ENCODE data around the gene CHAC1. TPM values are rescaled to one million over a fixed set of nuclear protein-coding genes. Genes with fewer than 3 reads are reported as not detected.

CHAC1 gene
- total and polyA plus RNA-seq, 2 donors (not counting 1 experiment from before 2014, with no cell fraction given) = 7.5 to 62.6 TPM

DNA sequence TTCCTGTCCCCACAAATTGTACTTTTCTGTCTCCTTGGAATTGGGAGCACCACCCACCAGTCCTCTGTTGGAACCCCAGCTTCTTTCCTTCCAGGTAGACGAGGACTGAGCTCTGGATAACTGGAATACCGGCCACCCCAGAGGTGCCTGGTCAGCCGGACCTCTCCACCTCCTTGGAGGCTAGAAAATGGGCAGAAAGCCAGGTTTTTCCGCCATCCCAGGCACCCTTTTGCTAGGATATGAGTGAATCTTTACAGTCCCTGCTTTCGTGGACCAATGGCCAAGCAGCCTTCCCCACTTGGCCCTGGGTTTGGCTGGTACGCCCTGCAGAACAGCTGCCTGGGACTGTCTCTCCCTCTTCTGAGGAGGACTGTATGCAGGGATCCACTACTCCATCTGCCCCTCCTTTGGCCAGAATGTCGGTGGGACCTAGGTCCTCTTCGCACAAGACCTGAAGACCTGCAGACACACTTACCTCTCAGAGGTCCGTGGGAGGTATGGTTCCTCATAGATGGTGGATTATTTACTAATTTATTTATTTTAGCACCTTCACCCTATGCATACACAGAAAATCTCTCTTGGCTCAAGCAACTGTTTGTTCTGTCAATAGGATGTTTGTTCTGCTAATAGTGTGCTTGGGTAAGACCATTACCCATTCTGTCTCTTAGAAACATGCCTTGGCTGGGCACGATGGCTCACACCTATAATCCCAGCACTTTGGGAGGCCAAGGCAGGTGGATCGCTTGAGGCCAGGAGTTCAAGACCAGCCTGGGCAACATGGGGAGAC is 8.6 kb upstream of the CHAC1 start:
- DNase-seq (ENCODE audit: low read depth in 2 of 2) = no peak
- TF ChIP-seq EZH2 (IDR thresholded peaks at IDR 0.05; ENCODE audit: low read length, missing control alignments) = no peak
- TF ChIP-seq, protein P1, sequence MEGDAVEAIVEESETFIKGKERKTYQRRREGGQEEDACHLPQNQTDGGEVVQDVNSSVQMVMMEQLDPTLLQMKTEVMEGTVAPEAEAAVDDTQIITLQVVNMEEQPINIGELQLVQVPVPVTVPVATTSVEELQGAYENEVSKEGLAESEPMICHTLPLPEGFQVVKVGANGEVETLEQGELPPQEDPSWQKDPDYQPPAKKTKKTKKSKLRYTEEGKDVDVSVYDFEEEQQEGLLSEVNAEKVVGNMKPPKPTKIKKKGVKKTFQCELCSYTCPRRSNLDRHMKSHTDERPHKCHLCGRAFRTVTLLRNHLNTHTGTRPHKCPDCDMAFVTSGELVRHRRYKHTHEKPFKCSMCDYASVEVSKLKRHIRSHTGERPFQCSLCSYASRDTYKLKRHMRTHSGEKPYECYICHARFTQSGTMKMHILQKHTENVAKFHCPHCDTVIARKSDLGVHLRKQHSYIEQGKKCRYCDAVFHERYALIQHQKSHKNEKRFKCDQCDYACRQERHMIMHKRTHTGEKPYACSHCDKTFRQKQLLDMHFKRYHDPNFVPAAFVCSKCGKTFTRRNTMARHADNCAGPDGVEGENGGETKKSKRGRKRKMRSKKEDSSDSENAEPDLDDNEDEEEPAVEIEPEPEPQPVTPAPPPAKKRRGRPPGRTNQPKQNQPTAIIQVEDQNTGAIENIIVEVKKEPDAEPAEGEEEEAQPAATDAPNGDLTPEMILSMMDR (conservative IDR thresholded peaks at IDR 0.05 in 1 of 2, IDR thresholded peaks at IDR 0.05 in 1 of 2; ENCODE audit: low read depth in 1 of 2, low read length in 2 of 2) = no peak

GRCh38 chr15:40948706-40949473 is 4.4 kb upstream of the CHAC1 start:
- no peaks in the 10 kb centered on the region for H3K79me2 ChIP-seq (ENCODE audit: control insufficient read depth, insufficient read depth, low read length)
- TF ChIP-seq EZH2 (IDR thresholded peaks at IDR 0.05; ENCODE audit: low read length, missing control alignments) = no peak
- TF ChIP-seq, protein P1 (conservative IDR thresholded peaks at IDR 0.05 in 1 of 2, IDR thresholded peaks at IDR 0.05 in 1 of 2; ENCODE audit: low read depth in 1 of 2, low read length in 2 of 2) = no peak
- H3K9ac ChIP-seq (ENCODE audit: insufficient read depth, low read length) = no peak overlapping the region
- no peaks in the 10 kb centered on the region for H3K4me1 ChIP-seq (ENCODE audit: control insufficient read depth, extremely low read depth, insufficient read depth, low read length)
- H4K20me1 ChIP-seq (ENCODE audit: control insufficient read depth, extremely low read depth, insufficient read depth, low read length) = no peaks in the 10 kb centered on the region
- no peak overlapping the region for H3K4me3 ChIP-seq (replicated peaks in 1 of 4; ENCODE audit: control extremely low read depth in 1 of 4, insufficient read depth in 1 of 4, low read depth in 3 of 4, low read length in 4 of 4)
- H3K27me3 ChIP-seq (ENCODE audit: control insufficient read depth, insufficient read depth, low read length) = no peaks in the 10 kb centered on the region
- H2AFZ ChIP-seq (ENCODE audit: low read length) = no peak overlapping the region
- H3K27ac ChIP-seq (ENCODE audit: insufficient read depth, low read length) = no peak overlapping the region
- no peak overlapping the region for H3K4me2 ChIP-seq (ENCODE audit: extremely low read depth, insufficient read depth, low read length)
- H3K36me3 ChIP-seq (ENCODE audit: control insufficient read depth, insufficient read depth, low read length) = no peaks in the 10 kb centered on the region
- H3K9me3 ChIP-seq (ENCODE audit: control insufficient read depth, insufficient read depth, low read depth, low read length) = no peaks in the 10 kb centered on the region
- DNase-seq (ENCODE audit: low read depth in 2 of 2) = no peak

More for the DNA sequence above, 8.6 kb upstream of the CHAC1 start:
- Histone ChIP-seq H3K4me1 (ENCODE audit: control insufficient read depth, extremely low read depth, insufficient read depth, low read length) (peaks cover 18% of the 10 kb centered on the region), H3K27ac (ENCODE audit: insufficient read depth, low read length) (no peak overlapping the region), H3K9me3 (ENCODE audit: control insufficient read depth, insufficient read depth, low read depth, low read length) (no peaks in the 10 kb centered on the region), H3K9ac (ENCODE audit: insufficient read depth, low read length) (no peak overlapping the region), H4K20me1 (ENCODE audit: control insufficient read depth, extremely low read depth, insufficient read depth, low read length) (no peaks in the 10 kb centered on the region), H3K4me2 (ENCODE audit: extremely low read depth, insufficient read depth, low read length) (no peak overlapping the region), H3K36me3 (ENCODE audit: control insufficient read depth, insufficient read depth, low read length) (no peaks in the 10 kb centered on the region), H3K27me3 (ENCODE audit: control insufficient read depth, insufficient read depth, low read length) (no peaks in the 10 kb centered on the region), H3K4me3 (replicated peaks in 1 of 4; ENCODE audit: control extremely low read depth in 1 of 4, insufficient read depth in 1 of 4, low read depth in 3 of 4, low read length in 4 of 4) (no peak overlapping the region), H3K79me2 (ENCODE audit: control insufficient read depth, insufficient read depth, low read length) (no peaks in the 10 kb centered on the region), H2AFZ (ENCODE audit: low read length) (no peak overlapping the region)

GRCh38 chr15:40949756-40950207 is 3.5 kb upstream of the CHAC1 start:
- no peaks in the 10 kb centered on the region for H3K79me2 ChIP-seq (ENCODE audit: control insufficient read depth, insufficient read depth, low read length)
- no peaks in the 10 kb centered on the region for H4K20me1 ChIP-seq (ENCODE audit: control insufficient read depth, extremely low read depth, insufficient read depth, low read length)
- TF ChIP-seq EZH2 (IDR thresholded peaks at IDR 0.05; ENCODE audit: low read length, missing control alignments) = no peak
- TF ChIP-seq, protein P1 (conservative IDR thresholded peaks at IDR 0.05 in 1 of 2, IDR thresholded peaks at IDR 0.05 in 1 of 2; ENCODE audit: low read depth in 1 of 2, low read length in 2 of 2) = no peak
- no peak overlapping the region for H3K9ac ChIP-seq (ENCODE audit: insufficient read depth, low read length)
- H3K4me1 ChIP-seq (ENCODE audit: control insufficient read depth, extremely low read depth, insufficient read depth, low read length) = no peaks in the 10 kb centered on the region
- no peak overlapping the region for H2AFZ ChIP-seq (ENCODE audit: low read length)
- no peak overlapping the region for H3K27ac ChIP-seq (ENCODE audit: insufficient read depth, low read length)
- H3K4me3 ChIP-seq (replicated peaks in 1 of 4; ENCODE audit: control extremely low read depth in 1 of 4, insufficient read depth in 1 of 4, low read depth in 3 of 4, low read length in 4 of 4) = no peak overlapping the region
- H3K27me3 ChIP-seq (ENCODE audit: control insufficient read depth, insufficient read depth, low read length) = no peaks in the 10 kb centered on the region
- DNase-seq (ENCODE audit: low read depth in 2 of 2) = no peak
- no peak overlapping the region for H3K4me2 ChIP-seq (ENCODE audit: extremely low read depth, insufficient read depth, low read length)
- H3K9me3 ChIP-seq (ENCODE audit: control insufficient read depth, insufficient read depth, low read depth, low read length) = no peaks in the 10 kb centered on the region
- H3K36me3 ChIP-seq (ENCODE audit: control insufficient read depth, insufficient read depth, low read length) = no peaks in the 10 kb centered on the region

Data from fibroblast of lung (primary cell).